Right lobe of liver (tissue), 6 donors: Measurements from ENCODE around the gene SLC9A3. TPM values are rescaled to one million over a fixed set of nuclear protein-coding genes. Genes with fewer than 3 reads are reported as not detected.

Experiments used
- ATAC-seq, 4 donors: fragments of 200-7000 bp; cut with Tn5 transposase; one replicate each; pipeline ENCODE4 v1.9.1; 2020; ENCODE audit warnings: mild to moderate bottlenecking in 4 of 4, moderate library complexity in 4 of 4
- DNase-seq, 3 donors: peaks; one replicate each; pipeline ENCODE4 v3.0.0-alpha.2; 2020
- H3K27ac ChIP-seq, 3 donors: fragments of 200-600 bp; one replicate each; pipeline ENCODE4 v1.8.0; 2022
- H3K27me3 ChIP-seq, 2 donors: fragments of 200-600 bp; one replicate each; pipeline ENCODE4 v1.8.0; 2022
- H3K36me3 ChIP-seq, 4 donors: fragments of 200-600 bp; sonication (generic) in 1 of 4; one replicate each; pipeline versions ENCODE4 v1.5.1 to v1.8.0; 2017 to 2022; ENCODE audit warnings: control low read depth in 1 of 4
- H3K4me1 ChIP-seq, 4 donors: fragments of 200-600 bp; sonication (generic) in 1 of 4; one replicate each; pipeline versions ENCODE4 v1.5.1 to v1.8.0; 2017 to 2022; ENCODE audit warnings: control low read depth in 1 of 4
- H3K4me3 ChIP-seq, 3 donors: fragments of 200-600 bp; one replicate each; pipeline ENCODE4 v1.8.0; 2022
- H3K9me3 ChIP-seq, 4 donors: fragments of 200-600 bp; sonication (generic) in 1 of 4; one replicate each; pipeline versions ENCODE4 v1.5.1 to v1.8.0; 2017 to 2022; ENCODE audit warnings: control low read depth in 1 of 4
- CTCF ChIP-seq, 4 donors: fragments of 200-600 bp in 3 of 4; fragments of 450-650 bp in 1 of 4; IDR thresholded peaks; one replicate each; pipeline versions ENCODE4 v1.5.1 to v1.8.0; 2016 to 2022; ENCODE audit warnings: antibody characterized with exemption in 4 of 4, mild to moderate bottlenecking in 2 of 4
- POLR2A ChIP-seq: fragments of 450-650 bp; IDR thresholded peaks from one replicate; pipeline ENCODE4 v1.6.1; 2017; ENCODE audit warnings: antibody characterized with exemption, mild to moderate bottlenecking
- WGBS: methylation state at CpG from one replicate; pipeline ENCODE4 v1.1.6; 2018; ENCODE audit warnings: low coverage, low lambda C conversion rate; ENCODE audit not compliant: insufficient coverage; ENCODE audit errors: missing lambda C conversion rate; 5-methylcytosine and 5-hydroxymethylcytosine counted together
- intact Hi-C, 2 donors: fragments of 100-400 bp; cut with DNase I; formaldehyde crosslinking; loops; one replicate each; pipeline versions ENCODE4 v1.11.2 to v1.14.1; 2022
- total RNA-seq, 6 experiments: library from RNA; depleted of rRNA in 2 of 6; stranded (reverse); fragments of >200 nt in 2 of 6; fragmentation: NEBNext Ultra II Directional in 3 of 6; extraction: Animal tissue kit (Norgen Biotek cat#: 25700) in 3 of 6; gene quantifications; one replicate each; pipeline versions ENCODE4 v1.1.0 to v1.2.4, GENCODE V29; 2016 to 2023
- donor health status: DM: no; HTN: yes; CAD: no.
- donor health status: DM: no; HTN: no; CAD: no.
- donor health status: DM: no; HTN: no; CAD: no.
- donor health status: DM: no; HTN: yes; CAD: no.
- donor health status: DM: no; HTN: yes; CAD: no.

Gene SLC9A3
- total RNA-seq, 6 experiments from 2014 or later, result 0.32 to 1.8 (median 0.46) TPM

- no peaks in the 10 kb centered on the region for H3K36me3 ChIP-seq
- H3K27me3 ChIP-seq, result no peaks in the 10 kb centered on the region
- TF ChIP-seq CTCF (IDR thresholded peaks at IDR 0.05) (no peak), POLR2A (no peak)
- intact Hi-C loops, result no loop called here
- no peaks in the 10 kb centered on the region for H3K4me1 ChIP-seq
- DNase-seq (no peak), ATAC-seq (no peak)
- 51% methylated on average over 3 of the region's 3 CpGs for WGBS
- H3K4me3 ChIP-seq, result no peak overlapping the region
- no peak overlapping the region for H3K27ac ChIP-seq
- H3K9me3 ChIP-seq, result no peaks in the 10 kb centered on the region
Measured at GRCh38 chr5:516980-517379, 7.3 kb downstream of the SLC9A3 start.

DNA sequence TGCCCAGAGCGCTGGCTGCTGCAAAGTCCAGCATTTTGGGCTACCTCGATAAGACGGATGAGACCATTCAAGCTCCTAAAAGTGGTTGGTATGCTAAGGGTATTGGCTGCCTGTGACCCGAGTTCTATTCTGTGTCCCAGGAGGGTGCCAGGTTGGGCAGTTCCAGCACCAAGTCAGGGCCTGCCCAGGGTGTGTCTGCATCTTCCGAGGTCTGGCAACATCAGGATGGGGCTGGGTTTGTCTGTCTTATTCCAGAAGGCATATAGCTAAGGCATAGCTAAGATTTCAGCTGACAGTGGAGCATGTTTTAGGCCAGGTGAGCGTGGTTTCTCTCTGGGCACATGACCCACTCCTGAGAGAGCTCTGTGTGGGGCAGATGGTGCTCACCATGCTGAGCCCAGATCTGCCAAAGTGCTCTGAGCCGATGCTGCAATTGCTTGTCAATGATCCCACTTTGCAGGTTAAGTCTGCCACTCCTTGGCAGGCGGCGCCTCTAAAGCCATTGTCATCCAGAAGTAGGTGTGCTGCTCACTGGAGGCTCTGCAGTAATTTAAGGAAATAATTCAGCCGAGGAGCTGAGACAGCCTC is 7.8 kb downstream of the SLC9A3 start:
- DNase-seq (no peak), ATAC-seq (no peak)
- H3K27me3 ChIP-seq, result no peaks in the 10 kb centered on the region
- no peak overlapping the region for H3K27ac ChIP-seq
- no peaks in the 10 kb centered on the region for H3K36me3 ChIP-seq
- intact Hi-C loops, result no loop called here
- no peak overlapping the region for H3K4me3 ChIP-seq
- no peaks in the 10 kb centered on the region for H3K4me1 ChIP-seq
- H3K9me3 ChIP-seq, result no peaks in the 10 kb centered on the region
- WGBS, result 68% methylated on average over 2 of the region's 10 CpGs
- TF ChIP-seq CTCF (IDR thresholded peaks at IDR 0.05) (no peak), POLR2A (no peak)

DNA sequence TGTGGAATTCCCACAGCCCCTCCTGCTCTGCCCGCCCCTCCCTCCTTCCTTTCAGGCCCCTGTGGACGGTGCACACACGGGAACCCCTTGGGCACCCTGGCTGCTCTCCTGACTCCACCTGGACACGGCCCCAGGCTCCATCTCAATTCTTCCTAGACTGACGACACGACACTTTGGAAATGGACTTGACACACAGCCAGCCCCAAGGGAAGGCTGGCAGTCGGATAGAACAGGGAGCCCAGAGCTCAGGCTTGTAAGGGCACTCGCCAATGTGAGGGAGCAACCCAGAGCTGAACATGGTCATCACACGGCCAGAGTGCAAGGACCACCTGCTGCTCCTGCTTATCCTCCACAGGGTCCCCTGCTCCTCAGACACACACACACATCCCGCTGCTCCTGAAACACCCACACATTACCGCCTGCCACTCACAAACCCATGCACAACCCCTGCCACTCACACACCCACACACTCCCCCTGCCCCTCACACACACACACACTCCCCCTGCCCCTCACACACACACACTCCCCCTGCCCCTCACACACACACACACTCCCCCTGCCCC is 8.9 kb downstream of the SLC9A3 start:
- H3K4me1 ChIP-seq, result no peaks in the 10 kb centered on the region
- no peak overlapping the region for H3K4me3 ChIP-seq
- DNase-seq (peak in 1 of 3 donors; percentile 73), ATAC-seq (peak in 3 of 4 donors; percentile 23 to 62 (median 32))
- H3K9me3 ChIP-seq, result no peaks in the 10 kb centered on the region
- no peaks in the 10 kb centered on the region for H3K27me3 ChIP-seq
- TF ChIP-seq CTCF (IDR thresholded peaks at IDR 0.05), result no peak
- no peak for TF ChIP-seq POLR2A
- no peak overlapping the region for H3K27ac ChIP-seq
- intact Hi-C loops, result no loop called here
- WGBS, result 69% methylated on average over 3 of the region's 11 CpGs
- H3K36me3 ChIP-seq, result no peaks in the 10 kb centered on the region

DNA sequence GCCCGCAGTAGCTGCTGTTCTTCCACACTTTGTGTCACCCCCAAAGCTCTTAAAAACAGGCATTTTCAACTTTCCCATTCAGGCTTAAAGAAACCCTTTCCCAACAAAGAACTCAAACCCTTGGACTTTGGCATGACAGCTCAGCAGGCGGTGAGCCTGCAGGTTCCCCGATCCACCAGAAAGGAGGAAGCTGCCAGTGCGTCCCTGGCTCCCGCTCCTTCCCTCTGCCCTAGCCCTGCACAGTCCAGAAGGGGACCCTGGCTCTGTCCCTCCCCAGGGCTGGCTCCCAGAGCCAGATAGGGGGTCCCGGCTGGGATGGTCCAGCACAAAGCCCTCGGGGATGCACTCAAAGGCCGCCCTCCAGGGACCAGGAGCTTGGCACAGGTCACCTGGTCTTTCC is 9.6 kb downstream of the SLC9A3 start:
- no peaks in the 10 kb centered on the region for H3K36me3 ChIP-seq
- WGBS, result 58% methylated on average over 4 of the region's 8 CpGs
- no peak overlapping the region for H3K27ac ChIP-seq
- no peak overlapping the region for H3K4me3 ChIP-seq
- no peaks in the 10 kb centered on the region for H3K27me3 ChIP-seq
- no peak for TF ChIP-seq POLR2A
- TF ChIP-seq CTCF (IDR thresholded peaks at IDR 0.05), result no peak
- no peaks in the 10 kb centered on the region for H3K9me3 ChIP-seq
- intact Hi-C loops, result no loop called here
- no peaks in the 10 kb centered on the region for H3K4me1 ChIP-seq
- ATAC-seq (peak; percentile 39 to 83 (median 60)), DNase-seq (no peak)
